ENCODE data around the gene FLNB.

- TF ChIP-seq EZH2 (IDR thresholded peaks at IDR 0.05) (no peak), EZH2phosphoT487 (IDR thresholded peaks at IDR 0.05) (no peak)
- TF ChIP-seq, protein P1, sequence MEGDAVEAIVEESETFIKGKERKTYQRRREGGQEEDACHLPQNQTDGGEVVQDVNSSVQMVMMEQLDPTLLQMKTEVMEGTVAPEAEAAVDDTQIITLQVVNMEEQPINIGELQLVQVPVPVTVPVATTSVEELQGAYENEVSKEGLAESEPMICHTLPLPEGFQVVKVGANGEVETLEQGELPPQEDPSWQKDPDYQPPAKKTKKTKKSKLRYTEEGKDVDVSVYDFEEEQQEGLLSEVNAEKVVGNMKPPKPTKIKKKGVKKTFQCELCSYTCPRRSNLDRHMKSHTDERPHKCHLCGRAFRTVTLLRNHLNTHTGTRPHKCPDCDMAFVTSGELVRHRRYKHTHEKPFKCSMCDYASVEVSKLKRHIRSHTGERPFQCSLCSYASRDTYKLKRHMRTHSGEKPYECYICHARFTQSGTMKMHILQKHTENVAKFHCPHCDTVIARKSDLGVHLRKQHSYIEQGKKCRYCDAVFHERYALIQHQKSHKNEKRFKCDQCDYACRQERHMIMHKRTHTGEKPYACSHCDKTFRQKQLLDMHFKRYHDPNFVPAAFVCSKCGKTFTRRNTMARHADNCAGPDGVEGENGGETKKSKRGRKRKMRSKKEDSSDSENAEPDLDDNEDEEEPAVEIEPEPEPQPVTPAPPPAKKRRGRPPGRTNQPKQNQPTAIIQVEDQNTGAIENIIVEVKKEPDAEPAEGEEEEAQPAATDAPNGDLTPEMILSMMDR (IDR thresholded peaks at IDR 0.05): no peak
Observed at GRCh38 chr3:58109752-58110151, 101.5 kb downstream of the FLNB start.
